HEK293T (cell line): ENCODE results near the gene TTLL7.
"Not testable (repeated sequence)": the region's sequence is repeated elsewhere in the genome, so short reads cannot be mapped to it uniquely, and the experiment has no call there.

Source experiments
- CTCF ChIA-PET: fragments of 350-600 bp; formaldehyde crosslinking; extraction: SDS; loops from one replicate; lab custom pipeline; 2021; ENCODE audit warnings: antibody characterized with exemption, inconsistent platforms; lab: Yijun Ruan, JAX
- POLR2A ChIA-PET: fragments of 350-600 bp; formaldehyde crosslinking; extraction: SDS; loops from one replicate; lab custom pipeline; 2020; ENCODE audit warnings: antibody characterized with exemption, inconsistent platforms; lab: Yijun Ruan, JAX
- DNase-seq: peaks from one replicate; pipeline ENCODE4 v3.0.0; 2012; ENCODE audit warnings: mixed read lengths; ENCODE audit errors: extremely low spot score
- ARNT ChIP-seq: fragments of 450-650 bp; IDR thresholded peaks from 2 replicates; pipeline ENCODE4 v1.6.1; 2017; ENCODE audit warnings: mild to moderate bottlenecking
- BHLHE40 ChIP-seq: fragments of 450-650 bp; IDR thresholded peaks from 2 replicates; pipeline ENCODE4 v1.6.1; 2016; ENCODE audit warnings: mild to moderate bottlenecking, moderate library complexity, borderline replicate concordance
- CTBP1 ChIP-seq: fragments of 450-650 bp; IDR thresholded peaks from 2 replicates; pipeline ENCODE4 v1.6.1; 2016; ENCODE audit warnings: borderline replicate concordance
- ELF4 ChIP-seq: fragments of 450-650 bp; IDR thresholded peaks from 2 replicates; pipeline ENCODE4 v1.6.1; 2017; ENCODE audit warnings: antibody characterized with exemption
- FOXA1 ChIP-seq: fragments of 450-650 bp; IDR thresholded peaks from 2 replicates; pipeline ENCODE4 v1.6.1; 2016; ENCODE audit warnings: mild to moderate bottlenecking
- FOXK2 ChIP-seq: fragments of 450-650 bp; IDR thresholded peaks from 2 replicates; pipeline ENCODE4 v1.6.1; 2016; ENCODE audit warnings: mild to moderate bottlenecking
- FOXM1 ChIP-seq: fragments of 450-650 bp; IDR thresholded peaks from 2 replicates; pipeline ENCODE4 v1.6.1; 2017; ENCODE audit warnings: mild to moderate bottlenecking, borderline replicate concordance
- HDGF ChIP-seq: fragments of 450-650 bp; IDR thresholded peaks from 2 replicates; pipeline ENCODE4 v1.6.1; 2017; ENCODE audit warnings: antibody characterized with exemption, borderline replicate concordance
- L3MBTL2 ChIP-seq: fragments of 450-650 bp; conservative IDR thresholded peaks from 2 replicates; pipeline ENCODE4 v1.6.1; 2016; ENCODE audit warnings: mild to moderate bottlenecking
- LEF1 ChIP-seq: fragments of 450-650 bp; IDR thresholded peaks from 2 replicates; pipeline ENCODE4 v1.6.1; 2017; ENCODE audit warnings: mild to moderate bottlenecking, borderline replicate concordance
- NFRKB ChIP-seq: fragments of 450-650 bp; IDR thresholded peaks from 2 replicates; pipeline ENCODE4 v1.6.1; 2016; ENCODE audit warnings: mild to moderate bottlenecking, moderate library complexity
- SP1 ChIP-seq: fragments of 450-650 bp; IDR thresholded peaks from 2 replicates; pipeline ENCODE4 v1.6.1; 2017
- SUZ12 ChIP-seq: fragments of 450-650 bp; IDR thresholded peaks from 2 replicates; pipeline ENCODE4 v1.6.1; 2016; ENCODE audit warnings: mild to moderate bottlenecking
- TARDBP ChIP-seq: fragments of 450-650 bp; IDR thresholded peaks from 2 replicates; pipeline ENCODE4 v1.6.1; 2016
- ZNF384 ChIP-seq: fragments of 450-650 bp; IDR thresholded peaks from 2 replicates; pipeline ENCODE4 v1.6.1; 2016
- TF ChIP-seq, protein P1 (sequence below): fragments of 450-650 bp; IDR thresholded peaks from 2 replicates; pipeline ENCODE4 v1.6.1; 2016

The TTLL7 gene

DNA sequence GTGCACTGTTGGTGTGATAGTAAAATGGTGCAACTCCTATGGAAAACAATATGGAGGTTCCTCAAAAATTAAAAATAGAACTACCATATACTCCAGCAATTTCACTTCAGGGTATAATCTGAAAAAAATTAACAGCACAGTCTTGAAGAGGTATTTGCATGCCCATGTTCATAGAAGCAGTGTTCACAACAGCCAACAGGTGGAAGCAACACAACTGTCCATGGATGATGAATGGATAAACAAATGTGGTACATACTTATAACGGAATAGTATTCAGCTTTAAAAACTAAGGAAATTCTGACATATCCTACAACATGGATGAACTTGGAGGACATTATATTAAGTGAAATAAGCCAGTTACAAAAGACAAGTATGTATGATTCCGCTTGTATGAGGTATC, 8.2 kb downstream of the TTLL7 start:
- no peak for DNase-seq
- TF ChIP-seq HDGF, result no peak
- no peak for TF ChIP-seq FOXM1
- TF ChIP-seq, protein P1, sequence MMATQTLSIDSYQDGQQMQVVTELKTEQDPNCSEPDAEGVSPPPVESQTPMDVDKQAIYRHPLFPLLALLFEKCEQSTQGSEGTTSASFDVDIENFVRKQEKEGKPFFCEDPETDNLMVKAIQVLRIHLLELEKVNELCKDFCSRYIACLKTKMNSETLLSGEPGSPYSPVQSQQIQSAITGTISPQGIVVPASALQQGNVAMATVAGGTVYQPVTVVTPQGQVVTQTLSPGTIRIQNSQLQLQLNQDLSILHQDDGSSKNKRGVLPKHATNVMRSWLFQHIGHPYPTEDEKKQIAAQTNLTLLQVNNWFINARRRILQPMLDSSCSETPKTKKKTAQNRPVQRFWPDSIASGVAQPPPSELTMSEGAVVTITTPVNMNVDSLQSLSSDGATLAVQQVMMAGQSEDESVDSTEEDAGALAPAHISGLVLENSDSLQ, result no peak
- TF ChIP-seq ARNT, result no peak
- no peak for TF ChIP-seq SP1
- no peak for TF ChIP-seq FOXA1
- no peak for TF ChIP-seq LEF1
- TF ChIP-seq NFRKB, result no peak
- TF ChIP-seq ZNF384, result no peak
- TF ChIP-seq CTBP1, result no peak
- TF ChIP-seq ELF4, result no peak
- no peak for TF ChIP-seq FOXK2
- CTCF ChIA-PET, result no interaction called here
- POLR2A ChIA-PET, result no interaction called here

DNA sequence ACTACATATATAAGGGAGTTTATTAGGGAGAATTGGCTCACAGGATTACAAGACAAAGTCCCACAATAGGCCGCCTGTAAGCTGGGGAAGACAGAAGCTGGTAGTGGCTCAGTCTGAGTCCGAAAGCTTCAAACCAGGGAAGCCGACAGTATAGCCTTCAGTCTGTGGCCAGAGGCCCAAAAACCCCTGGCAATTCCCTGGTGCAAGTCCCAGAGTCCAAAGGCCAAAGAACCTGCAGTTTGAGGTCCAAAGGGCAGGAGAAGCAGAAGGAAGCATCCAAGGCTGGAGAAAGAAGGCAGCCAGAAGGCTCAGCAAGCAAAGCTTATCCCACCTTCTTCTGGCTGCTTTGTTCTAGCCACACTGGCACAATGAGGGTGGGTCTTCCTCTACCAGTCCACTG, 13.9 kb downstream of the TTLL7 start:
- no peak for DNase-seq
- TF ChIP-seq HDGF, result no peak
- TF ChIP-seq SUZ12, result no peak
- no peak for TF ChIP-seq TARDBP
- no peak for TF ChIP-seq FOXM1
- TF ChIP-seq ARNT, result no peak
- TF ChIP-seq, protein P1, result no peak
- no peak for TF ChIP-seq ZNF384
- TF ChIP-seq FOXA1, result no peak
- no peak for TF ChIP-seq NFRKB
- ChIA-PET POLR2A (no interaction called here), CTCF (no interaction called here)

DNA sequence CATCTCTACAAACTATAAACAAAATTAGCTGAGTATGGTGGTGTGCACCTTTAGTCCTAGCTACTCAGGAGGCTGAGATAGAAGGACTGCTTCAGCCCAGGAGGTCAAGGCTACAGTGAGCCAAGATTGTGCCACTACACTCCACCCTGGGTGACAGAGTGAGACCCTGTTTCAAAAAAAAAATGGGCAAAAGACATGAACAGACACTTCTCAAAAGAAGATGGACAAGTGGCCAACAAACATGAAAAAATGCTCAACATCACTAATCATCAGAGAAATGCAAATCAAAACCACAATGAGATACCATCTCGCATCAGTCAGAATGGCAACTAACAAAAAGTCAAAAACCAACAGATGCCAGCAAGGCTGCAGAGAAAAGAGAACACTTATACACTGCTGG, 15.0 kb downstream of the TTLL7 start:
- CTCF ChIA-PET, POLR2A ChIA-PET, DNase-seq: not testable (repeated sequence)

DNA sequence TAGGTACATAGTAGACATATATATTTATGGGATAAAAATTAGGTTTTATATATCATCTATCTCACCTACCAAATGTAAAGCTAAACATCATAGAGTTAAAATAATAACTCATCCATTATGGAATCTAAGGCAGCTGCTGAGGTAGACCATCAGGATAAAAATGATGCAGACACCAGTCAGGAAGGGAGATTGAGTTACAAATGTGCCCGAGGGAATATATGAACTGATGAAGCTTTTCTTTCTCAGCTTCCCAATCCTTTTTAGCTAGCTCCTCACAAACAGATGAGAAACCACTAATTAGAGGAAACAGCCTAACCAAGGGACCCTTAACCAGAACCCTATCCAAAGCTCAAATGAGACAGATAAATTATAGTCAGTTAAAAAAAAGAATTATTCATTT, 20.9 kb downstream of the TTLL7 start:
- POLR2A ChIA-PET, result no interaction called here
- CTCF ChIA-PET, result no interaction called here

DNA sequence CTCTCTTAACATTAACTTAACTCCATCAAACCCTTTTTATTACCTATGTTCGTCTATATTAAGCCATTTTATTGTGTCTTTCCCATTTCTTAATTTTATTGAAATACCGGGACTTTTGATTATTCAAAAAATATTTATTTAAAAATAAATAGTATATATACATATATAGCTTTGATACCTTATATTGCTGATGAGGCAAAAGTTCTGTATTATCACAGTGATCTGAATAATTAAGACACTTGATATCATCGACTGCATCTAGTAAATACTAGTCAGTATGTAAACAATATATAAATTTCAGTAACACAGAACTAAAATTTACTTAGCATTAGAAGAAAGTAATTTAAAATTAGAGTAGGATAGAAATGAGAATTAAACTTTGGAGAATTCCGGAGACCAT, 22.0 kb downstream of the TTLL7 start:
- ChIA-PET CTCF (no interaction called here), POLR2A (no interaction called here)
- TF ChIP-seq ARNT (no peak), NFRKB (no peak), SP1 (no peak), HDGF (no peak), FOXM1 (no peak), ELF4 (no peak), CTBP1 (no peak), LEF1 (no peak), FOXK2 (no peak), L3MBTL2 (no peak), ZNF384 (no peak), SUZ12 (no peak), TARDBP (no peak), BHLHE40 (no peak), FOXA1 (no peak)
- TF ChIP-seq, protein P1, result no peak
- no peak for DNase-seq

More for the DNA sequence above, 20.9 kb downstream of the TTLL7 start:
- DNase-seq, result no peak
- TF ChIP-seq BHLHE40 (no peak), FOXM1 (no peak), FOXK2 (no peak), TARDBP (no peak), ZNF384 (no peak), CTBP1 (no peak), L3MBTL2 (no peak), SUZ12 (no peak), ELF4 (no peak), SP1 (no peak), LEF1 (no peak), ARNT (no peak), NFRKB (no peak), HDGF (no peak), FOXA1 (no peak)
- TF ChIP-seq, protein P1, result no peak

DNA sequence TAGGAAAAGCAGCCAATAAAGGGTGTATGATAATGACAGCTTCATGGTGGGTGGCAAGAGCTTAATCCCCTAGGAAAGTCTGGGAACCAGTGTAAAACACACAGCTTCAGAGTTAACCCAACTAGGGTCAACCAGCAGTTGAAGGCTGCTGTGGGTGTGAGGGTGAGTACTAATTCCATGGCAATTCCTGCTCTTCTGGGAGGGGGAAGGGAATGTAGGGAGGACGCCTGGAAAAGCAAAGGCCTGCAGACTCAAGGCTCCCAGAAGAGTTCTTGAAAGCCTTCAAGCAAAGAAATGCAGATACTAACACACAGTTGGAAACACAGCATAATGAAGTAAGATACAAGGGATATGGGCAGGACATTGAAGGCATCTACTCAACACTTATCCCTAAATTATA, 28.1 kb downstream of the TTLL7 start:
- ChIA-PET POLR2A (no interaction called here), CTCF (no interaction called here)
- no peak for DNase-seq
- no peak for TF ChIP-seq ELF4
- TF ChIP-seq SUZ12, result no peak
- TF ChIP-seq ARNT, result no peak
- no peak for TF ChIP-seq L3MBTL2
- no peak for TF ChIP-seq LEF1
- TF ChIP-seq TARDBP, result no peak
- no peak for TF ChIP-seq CTBP1
- TF ChIP-seq HDGF, result no peak
- TF ChIP-seq, protein P1, result no peak
- no peak for TF ChIP-seq FOXM1
- no peak for TF ChIP-seq FOXA1
- no peak for TF ChIP-seq SP1
- TF ChIP-seq NFRKB, result no peak
- no peak for TF ChIP-seq ZNF384
- TF ChIP-seq BHLHE40, result no peak
- no peak for TF ChIP-seq FOXK2
